OCI-LY3 (cell line): ENCODE results near the gene CAPN7.

Experiments used
- H2AFZ ChIP-seq: fragments of 200-600, 300-600 bp; shearing (Covaris generic); 2 replicates; pipeline ENCODE4 v1.6.0; 2014; ENCODE audit warnings: antibody characterized with exemption, low read depth, low read length
- H3K27ac ChIP-seq: fragments of 200-600, 300-600 bp; sonication (generic); 2 replicates; pipeline ENCODE4 v1.5.1; 2014; ENCODE audit warnings: mild to moderate bottlenecking, low read length, moderate library complexity, mixed read lengths
- H3K27me3 ChIP-seq: fragments of 200-600, 300-600 bp; sonication (generic); 2 replicates; pipeline ENCODE4 v1.6.1; 2014; ENCODE audit warnings: low read depth, low read length, mixed read lengths
- H3K36me3 ChIP-seq: fragments of 200-600, 300-600 bp; sonication (generic); replicated peaks from 2 replicates; pipeline ENCODE3; 2014; ENCODE audit warnings: low read depth, low read length, mixed read lengths
- H3K4me1 ChIP-seq: fragments of 300-600, 200-600 bp; sonication (generic); 2 replicates; pipeline ENCODE4 v1.6.1; 2014; ENCODE audit warnings: low read length, mixed read lengths
- H3K4me2 ChIP-seq: fragments of 200-600, 300-600 bp; sonication (generic); 2 replicates; pipeline ENCODE4 v1.6.1; 2014; ENCODE audit warnings: low read length, mixed read lengths
- H3K4me3 ChIP-seq: fragments of 300-600, 200-600 bp; sonication (generic); 2 replicates; pipeline ENCODE4 v1.5.1; 2014; ENCODE audit warnings: antibody characterized with exemption, mild to moderate bottlenecking, low read length, moderate library complexity
- H3K79me2 ChIP-seq: fragments of 300-600, 200-600 bp; shearing (Covaris generic); 2 replicates; pipeline ENCODE4 v1.6.1; 2014; ENCODE audit warnings: mild to moderate bottlenecking, low read length, mixed read lengths
- H3K9ac ChIP-seq: fragments of 300-600, 200-600 bp; shearing (Covaris generic); 2 replicates; pipeline ENCODE4 v1.6.0; 2014; ENCODE audit warnings: mild to moderate bottlenecking, low read length, moderate library complexity
- H3K9me3 ChIP-seq: fragments of 200-600, 300-600 bp; shearing (Covaris generic); 2 replicates; pipeline ENCODE4 v1.6.1; 2014; ENCODE audit warnings: low read length, mixed read lengths; ENCODE audit not compliant: insufficient read depth
- H4K20me1 ChIP-seq: fragments of 200-600, 300-600 bp; sonication (generic); 2 replicates; pipeline ENCODE4 v1.6.1; 2016; ENCODE audit warnings: low read length, mixed read lengths; ENCODE audit not compliant: insufficient read depth
- CTCF ChIP-seq: fragments of 200-600, 300-600 bp; sonication (generic); IDR thresholded peaks from 2 replicates; pipeline ENCODE4 v1.5.1; 2014; ENCODE audit warnings: antibody characterized with exemption, low read length, low read depth
- EZH2phosphoT487 ChIP-seq: fragments of 200-600 bp; shearing (Covaris generic); IDR thresholded peaks from 2 replicates; pipeline ENCODE4 v1.6.1; 2018; ENCODE audit warnings: antibody characterized with exemption, mixed run types, low read depth

The CAPN7 gene

DNA sequence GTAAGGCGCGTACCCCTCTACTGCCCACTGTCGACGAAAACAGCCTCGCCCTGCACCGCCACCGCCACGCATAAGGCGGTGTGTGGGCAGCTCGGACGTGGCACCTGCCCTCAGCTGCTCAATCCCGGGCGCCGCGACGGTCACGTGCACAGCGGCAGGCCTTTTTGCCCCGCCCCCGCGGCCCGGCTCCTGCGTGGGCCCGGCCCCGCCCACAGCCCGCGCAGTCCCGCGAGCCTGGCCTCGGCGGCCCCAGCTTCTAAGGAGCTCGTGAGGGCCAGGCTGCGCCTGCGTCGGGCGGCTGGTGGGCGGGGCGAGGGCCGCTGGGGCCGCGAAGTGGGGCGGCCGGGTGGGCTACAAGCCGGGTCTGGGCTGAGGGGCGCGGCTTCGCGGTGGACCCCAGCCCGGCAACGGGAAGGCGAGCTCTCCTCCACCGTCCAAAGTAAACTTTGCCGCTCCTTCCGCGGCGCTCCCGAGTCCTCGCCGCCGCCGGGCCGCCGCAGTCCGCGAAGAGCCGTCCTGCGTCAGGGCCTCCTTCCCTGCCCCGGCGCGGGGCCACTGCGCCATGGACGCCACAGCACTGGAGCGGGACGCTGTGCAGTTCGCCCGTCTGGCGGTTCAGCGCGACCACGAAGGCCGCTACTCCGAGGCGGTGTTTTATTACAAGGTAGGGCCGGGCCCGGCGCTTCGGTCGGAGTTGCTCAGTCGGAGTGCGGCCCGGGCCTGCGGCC lies at the start of gene CAPN7:
Gene CAPN7, plus strand, starts transcription at position 313 of the 728 bp plus-strand sequence. Its CDS starts 250 bp downstream, at position 563.
- Histone ChIP-seq H3K4me3 (peak within 1 kb of the TSS; percentile 86), H4K20me1 (peaks cover 16% of the 10 kb centered on the region), H3K4me1 (peaks cover 15% of the 10 kb centered on the region), H3K27ac (peak within 1 kb of the TSS; percentile 41), H3K79me2 (peaks cover 43% of the 10 kb centered on the region), H3K27me3 (no peaks in the 10 kb centered on the region), H2AFZ (peak within 1 kb of the TSS; percentile 69), H3K9me3 (no peaks in the 10 kb centered on the region), H3K4me2 (peak within 1 kb of the TSS; percentile 91), H3K36me3 (peaks cover 12% of the 10 kb centered on the region), H3K9ac (peak within 1 kb of the TSS; percentile 78)
- no peak for TF ChIP-seq EZH2phosphoT487
- peak; percentile 44; the same call in 1 of the 2 replicates for TF ChIP-seq CTCF

DNA sequence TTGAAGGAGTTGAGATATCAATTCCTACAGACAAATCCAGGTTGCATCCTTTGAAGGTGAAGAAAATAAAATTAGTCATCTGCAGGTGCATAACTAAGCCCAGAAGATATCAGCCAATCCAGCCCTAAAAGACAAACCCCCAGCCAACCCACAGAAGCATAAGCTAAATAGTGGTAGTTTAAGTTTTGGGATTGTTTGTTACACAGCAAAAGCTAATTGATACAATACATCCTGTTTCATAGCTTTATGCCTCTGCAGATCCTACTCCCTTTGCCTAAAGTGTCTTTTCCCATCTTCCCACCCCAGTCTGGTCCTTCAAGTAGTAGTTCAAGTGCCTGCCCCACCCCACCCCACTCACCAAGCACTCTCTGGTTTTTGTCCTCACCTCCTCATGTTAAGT lies 48.6 kb upstream of the CAPN7 start:
- Histone ChIP-seq H3K27me3 (peaks cover 52% of the 10 kb centered on the region), H3K4me3 (no peak overlapping the region), H3K4me1 (no peaks in the 10 kb centered on the region), H3K9ac (no peak overlapping the region), H3K79me2 (no peaks in the 10 kb centered on the region), H3K4me2 (no peak overlapping the region), H2AFZ (no peak overlapping the region), H4K20me1 (no peaks in the 10 kb centered on the region), H3K9me3 (no peaks in the 10 kb centered on the region), H3K27ac (no peak overlapping the region), H3K36me3 (no peaks in the 10 kb centered on the region)
- no peak for TF ChIP-seq EZH2phosphoT487
- no peak for TF ChIP-seq CTCF

DNA sequence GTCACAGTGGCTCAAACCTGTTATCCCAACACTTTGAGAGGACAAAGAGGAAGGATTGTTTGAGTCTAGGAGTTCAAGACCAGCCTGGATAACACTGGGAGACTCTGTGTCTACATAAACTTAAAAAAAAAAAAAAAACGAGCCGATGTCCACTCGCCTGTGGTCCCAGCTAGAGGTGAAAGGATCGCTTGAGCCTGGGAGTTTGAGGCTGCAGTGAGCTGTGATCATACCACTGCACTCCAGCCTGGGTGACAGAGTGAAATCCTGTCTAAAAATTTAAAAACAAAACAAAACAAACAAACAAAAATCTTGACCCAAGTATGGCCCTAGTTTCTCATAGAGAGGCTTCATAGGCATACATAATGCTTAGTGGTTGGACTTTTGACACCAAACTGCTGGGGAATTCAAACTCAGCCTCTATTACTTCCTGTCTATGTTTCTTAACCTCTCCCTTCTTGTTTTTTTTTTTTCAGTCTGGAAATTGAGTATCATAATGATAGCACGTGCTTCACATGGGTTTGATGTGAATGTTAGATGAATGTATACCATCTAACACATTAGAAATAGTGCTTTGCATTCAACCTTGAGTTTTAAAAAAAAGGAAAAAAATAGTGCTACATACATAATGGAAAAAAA lies 46.4 kb upstream of the CAPN7 start:
- H3K79me2 ChIP-seq, result no peaks in the 10 kb centered on the region
- H3K9ac ChIP-seq, result no peak overlapping the region
- H3K4me1 ChIP-seq, result no peaks in the 10 kb centered on the region
- TF ChIP-seq CTCF (no peak), EZH2phosphoT487 (no peak)
- no peak overlapping the region for H3K4me3 ChIP-seq
- peaks cover 5% of the 10 kb centered on the region; the same call in 1 of the 2 replicates for H3K9me3 ChIP-seq
- no peak overlapping the region for H3K27ac ChIP-seq
- no peaks in the 10 kb centered on the region for H3K36me3 ChIP-seq
- H4K20me1 ChIP-seq, result no peaks in the 10 kb centered on the region
- no peak overlapping the region for H2AFZ ChIP-seq
- H3K4me2 ChIP-seq, result no peak overlapping the region
- peaks cover 35% of the 10 kb centered on the region for H3K27me3 ChIP-seq

GRCh38 chr3:15160662-15161061 lies 45.4 kb upstream of the CAPN7 start:
- Histone ChIP-seq H3K4me3 (no peak overlapping the region), H3K9ac (no peak overlapping the region), H3K36me3 (no peaks in the 10 kb centered on the region), H3K79me2 (no peaks in the 10 kb centered on the region), H3K4me2 (no peak overlapping the region), H3K9me3 (peaks cover 5% of the 10 kb centered on the region; the same call in 1 of the 2 replicates), H3K4me1 (no peaks in the 10 kb centered on the region), H3K27ac (no peak overlapping the region), H4K20me1 (no peaks in the 10 kb centered on the region), H2AFZ (no peak overlapping the region), H3K27me3 (peaks cover 24% of the 10 kb centered on the region)
- TF ChIP-seq CTCF (no peak), EZH2phosphoT487 (no peak)
